NCI-H2081 treated with DMSO at 0.1 percent for 48 hours (cell line): ENCODE measurements around the gene PTGES3L.

Experiments
- DNase-seq: peaks from one replicate; lab custom pipeline; 2025; lab: John Stamatoyannopoulos, UW

PTGES3L gene

DNA sequence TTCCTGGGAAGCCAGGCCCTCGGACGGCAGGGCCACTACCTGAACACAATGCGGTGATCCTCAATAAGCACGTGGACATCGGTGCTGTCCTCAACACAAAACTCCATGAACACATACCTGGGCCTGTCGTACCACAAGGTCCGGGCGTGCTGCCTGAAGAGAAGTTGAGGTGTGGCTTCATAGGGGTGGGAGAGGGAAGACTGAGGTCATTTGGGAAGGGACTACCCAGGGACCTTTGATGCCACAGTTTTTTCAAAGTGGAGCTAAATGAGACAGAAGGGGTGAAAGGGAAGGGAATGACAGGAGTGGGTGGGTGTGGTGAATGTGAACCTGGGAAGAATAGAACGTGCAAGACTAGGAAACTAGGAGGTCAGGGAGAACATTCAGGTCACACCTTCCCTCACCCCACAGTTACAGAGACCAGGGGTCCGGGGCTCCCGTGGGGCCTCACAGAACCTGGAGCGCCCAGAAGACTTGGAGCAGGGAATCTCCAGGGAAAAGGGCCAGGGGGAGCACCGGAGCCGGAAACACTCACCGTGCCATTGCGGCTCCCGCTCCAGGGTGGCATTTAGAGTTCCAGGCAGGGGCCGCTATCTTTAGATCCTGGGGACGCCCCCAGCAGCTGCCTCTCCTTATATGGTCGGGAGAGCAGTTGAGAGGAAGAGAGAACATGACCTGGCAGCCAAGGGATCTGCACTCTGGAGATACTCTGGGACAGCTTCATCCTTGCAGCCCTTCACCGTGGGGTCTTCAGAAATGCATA lies at the start of gene PTGES3L:
TSS of gene PTGES3L (minus strand) at position 570 of the 763 bp plus-strand sequence. CDS start at position 543, 27 bp downstream.
- peak; percentile 29 for DNase-seq

GRCh38 chr17:43028221-43028861 lies 48.5 kb upstream of the PTGES3L start:
- no peak for DNase-seq

DNA sequence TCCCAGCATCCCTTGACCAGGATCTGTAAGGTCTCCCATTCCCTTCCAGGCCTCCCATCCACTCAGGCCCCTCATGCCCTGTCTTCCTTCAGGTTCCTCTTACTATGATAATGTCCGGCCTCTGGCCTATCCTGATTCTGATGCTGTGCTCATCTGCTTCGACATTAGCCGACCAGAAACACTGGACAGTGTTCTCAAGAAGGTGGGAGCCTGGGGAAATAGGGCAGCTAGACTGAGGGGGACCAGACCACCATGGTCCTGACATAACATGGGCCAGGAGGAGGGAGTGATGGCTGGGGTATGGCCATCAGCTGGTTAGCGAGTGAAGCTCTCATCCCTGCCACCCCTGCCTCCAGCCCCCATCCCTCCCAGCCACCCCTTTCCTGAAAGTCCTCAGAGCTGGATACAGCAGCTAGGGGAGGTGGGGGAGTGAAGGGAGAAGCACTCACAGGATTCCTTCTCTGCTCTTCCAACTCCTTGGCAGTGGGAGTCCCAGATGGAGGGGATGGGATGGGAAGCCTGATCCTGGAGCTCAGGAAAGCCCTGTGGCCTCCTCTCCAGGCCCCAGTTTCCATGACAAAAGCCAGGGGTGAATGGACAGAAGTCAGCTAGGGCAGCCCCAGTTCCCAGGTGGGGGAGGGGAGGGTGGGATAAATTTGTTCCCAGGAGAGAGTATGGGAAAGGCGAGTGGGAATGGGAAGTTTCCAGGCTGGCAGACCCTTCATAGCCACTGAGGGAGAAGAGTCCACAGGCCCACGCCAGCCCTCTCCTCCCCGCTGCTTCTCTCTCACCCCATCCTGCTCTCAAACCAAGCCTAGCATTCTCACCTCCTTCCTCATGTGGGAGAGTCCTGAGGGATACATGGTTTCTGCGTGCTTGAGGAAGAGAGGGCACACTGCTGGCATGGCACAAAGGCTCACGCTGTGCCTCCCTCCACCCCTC lies 47.5 kb upstream of the PTGES3L start:
- DNase-seq = no peak

DNA sequence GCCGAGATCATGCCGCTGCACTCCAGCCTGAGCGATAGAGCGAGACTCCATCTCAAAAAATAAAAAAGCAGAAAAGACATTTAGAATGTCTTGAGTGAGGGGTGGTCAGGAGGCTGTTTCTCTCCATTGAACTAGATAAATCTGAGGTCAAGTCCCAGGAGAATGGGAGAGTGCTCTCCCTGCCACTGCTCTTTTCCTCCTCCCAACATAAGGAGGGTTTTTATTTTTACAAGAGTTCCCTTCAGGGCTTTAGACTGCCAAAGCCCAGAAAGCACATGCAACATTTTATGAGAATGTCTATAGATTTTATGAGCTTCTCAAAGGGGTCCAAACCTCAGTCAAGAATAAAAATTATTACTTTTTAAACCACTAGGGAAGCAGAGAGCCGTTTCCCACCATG lies 46.7 kb upstream of the PTGES3L start:
- no peak for DNase-seq

GRCh38 chr17:43025766-43026537 lies 46.1 kb upstream of the PTGES3L start:
- no peak for DNase-seq

- DNase-seq = no peak
These were observed 45.4 kb upstream of the PTGES3L start for GRCh38 chr17:43025290-43025657.

GRCh38 chr17:43024407-43025289 lies 44.8 kb upstream of the PTGES3L start, which contains the start of gene RND2:
Gene RND2, plus strand, starts transcription at chr17:43025231. Its CDS starts 117 bp downstream, at chr17:43025348.
- DNase-seq = peak; percentile 90

GRCh38 chr17:43021741-43022512 lies 42.0 kb upstream of the PTGES3L start, which contains the start of gene VAT1:
Gene VAT1, minus strand, starts transcription at chr17:43022385. Its CDS starts 63 bp downstream, at chr17:43022322.
- DNase-seq = peak; percentile 58

GRCh38 chr17:43020789-43021740 lies 41.2 kb upstream of the PTGES3L start:
- no peak for DNase-seq

- DNase-seq = no peak
These were observed 40.2 kb upstream of the PTGES3L start for GRCh38 chr17:43020030-43020621.

DNA sequence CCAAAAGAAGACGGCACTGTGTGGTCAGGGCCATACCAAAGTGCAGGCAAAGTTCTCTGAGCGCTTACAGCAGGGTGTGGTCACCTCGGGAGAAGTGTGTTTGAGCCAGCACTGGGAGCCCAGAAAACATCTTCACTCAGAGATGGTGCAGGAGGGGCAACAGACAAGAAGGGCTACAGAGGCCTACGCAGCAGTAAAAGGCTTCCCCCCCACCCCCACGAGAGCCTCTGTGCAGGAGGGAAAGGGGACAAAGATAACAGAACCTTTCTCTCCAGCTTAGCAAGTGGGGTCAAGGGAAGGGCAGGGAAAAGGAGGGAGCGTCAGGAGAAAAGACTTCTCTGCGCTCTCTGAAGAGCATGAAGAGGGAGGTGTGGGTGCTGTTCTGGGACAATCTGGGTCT lies 39.5 kb upstream of the PTGES3L start:
- no peak for DNase-seq

DNA sequence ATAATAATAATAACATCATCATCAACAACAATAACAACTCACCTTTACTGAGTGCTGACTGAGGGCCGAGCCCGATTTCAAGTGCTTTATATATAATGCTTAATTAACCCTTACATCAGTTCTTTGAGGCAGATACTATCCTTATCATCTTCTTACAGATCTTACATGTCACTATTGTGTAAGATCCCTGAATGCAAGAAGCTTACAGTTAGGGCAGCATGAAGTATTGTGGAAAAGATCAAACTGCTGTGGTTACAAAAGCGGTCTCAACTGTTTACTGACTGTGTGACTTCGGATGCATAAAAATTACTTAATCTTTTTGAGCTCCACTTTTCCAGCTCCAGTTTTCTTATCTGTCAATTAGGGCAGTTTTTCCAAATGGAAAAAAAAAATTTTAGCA lies 39.1 kb upstream of the PTGES3L start:
- DNase-seq = no peak

- peak; percentile 8 for DNase-seq
These were observed 38.4 kb upstream of the PTGES3L start for GRCh38 chr17:43018008-43018853.

- no peak for DNase-seq
These were observed 36.3 kb upstream of the PTGES3L start for GRCh38 chr17:43016216-43016615.

DNA sequence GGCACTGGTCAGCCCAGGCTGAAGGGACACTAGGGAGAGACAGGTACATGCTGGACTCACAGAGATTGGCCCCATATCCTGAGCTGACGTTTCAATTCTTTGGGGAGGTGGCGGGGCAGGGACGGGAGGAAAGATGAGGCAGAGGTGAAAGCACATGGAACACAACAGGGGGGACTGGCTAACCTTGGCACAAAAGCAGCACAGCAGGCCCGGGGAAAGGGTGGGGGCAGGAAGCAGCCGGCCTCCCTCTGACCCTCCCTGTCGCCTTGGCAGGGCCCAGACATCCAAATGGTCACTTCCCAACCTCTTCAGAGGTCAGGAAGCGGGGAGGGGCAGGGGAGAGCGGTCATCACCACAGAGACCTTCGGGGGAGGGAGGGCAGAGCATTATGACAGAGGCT lies 35.7 kb upstream of the PTGES3L start:
- no peak for DNase-seq

GRCh38 chr17:43014649-43015542 lies 35.0 kb upstream of the PTGES3L start:
- no peak for DNase-seq
